VCaP (cell line): ENCODE measurements around the gene NCOA6.
"Not testable (repeated sequence)": the region's sequence is repeated elsewhere in the genome, so short reads cannot be mapped to it uniquely, and the experiment has no call there.

ENCODE experiments used
- H3K27ac ChIP-seq: fragments of 450-650 bp; 2 replicates; pipeline ENCODE4 v1.5.1; 2017
- TF ChIP-seq, protein P1 (sequence below): fragments of 450-650 bp; conservative IDR thresholded peaks from 2 replicates; pipeline ENCODE4 v1.5.1; 2017; ENCODE audit warnings: mild to moderate bottlenecking, moderate library complexity

Gene NCOA6

DNA sequence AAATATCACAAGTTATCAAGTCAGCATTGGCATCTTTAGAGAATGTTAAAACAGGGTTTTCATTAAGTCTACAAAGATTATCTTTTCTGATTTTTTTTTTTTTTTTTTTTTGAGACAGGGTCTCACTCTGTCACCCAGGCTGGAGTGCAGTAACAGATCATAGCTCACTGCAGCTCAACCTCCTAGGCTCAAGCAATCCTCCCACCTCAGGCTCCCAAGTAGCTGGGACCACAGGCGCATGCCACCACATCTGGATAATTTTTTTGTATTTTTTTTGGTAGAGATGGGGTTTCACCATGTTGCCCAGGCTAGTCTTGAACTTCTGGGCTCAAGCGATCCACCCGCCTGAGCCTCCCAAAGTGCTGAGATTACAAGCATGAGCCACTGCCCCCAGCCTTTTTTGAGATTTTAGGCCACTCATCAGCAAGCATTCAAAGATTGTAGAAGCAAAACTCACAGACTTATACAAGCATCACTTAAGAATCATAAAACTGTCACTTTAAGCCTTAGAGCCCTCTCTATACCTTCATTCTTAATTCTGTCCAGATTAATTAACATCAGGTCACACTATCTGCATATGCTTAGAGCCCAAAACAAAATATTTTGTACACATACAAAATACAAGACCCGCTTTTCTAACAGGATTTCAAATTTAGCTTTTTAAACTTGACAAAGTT, 32.6 kb downstream of the NCOA6 start:
- TF ChIP-seq, protein P1, sequence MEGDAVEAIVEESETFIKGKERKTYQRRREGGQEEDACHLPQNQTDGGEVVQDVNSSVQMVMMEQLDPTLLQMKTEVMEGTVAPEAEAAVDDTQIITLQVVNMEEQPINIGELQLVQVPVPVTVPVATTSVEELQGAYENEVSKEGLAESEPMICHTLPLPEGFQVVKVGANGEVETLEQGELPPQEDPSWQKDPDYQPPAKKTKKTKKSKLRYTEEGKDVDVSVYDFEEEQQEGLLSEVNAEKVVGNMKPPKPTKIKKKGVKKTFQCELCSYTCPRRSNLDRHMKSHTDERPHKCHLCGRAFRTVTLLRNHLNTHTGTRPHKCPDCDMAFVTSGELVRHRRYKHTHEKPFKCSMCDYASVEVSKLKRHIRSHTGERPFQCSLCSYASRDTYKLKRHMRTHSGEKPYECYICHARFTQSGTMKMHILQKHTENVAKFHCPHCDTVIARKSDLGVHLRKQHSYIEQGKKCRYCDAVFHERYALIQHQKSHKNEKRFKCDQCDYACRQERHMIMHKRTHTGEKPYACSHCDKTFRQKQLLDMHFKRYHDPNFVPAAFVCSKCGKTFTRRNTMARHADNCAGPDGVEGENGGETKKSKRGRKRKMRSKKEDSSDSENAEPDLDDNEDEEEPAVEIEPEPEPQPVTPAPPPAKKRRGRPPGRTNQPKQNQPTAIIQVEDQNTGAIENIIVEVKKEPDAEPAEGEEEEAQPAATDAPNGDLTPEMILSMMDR: no peak
- H3K27ac ChIP-seq: peak overlapping the region; percentile 71

DNA sequence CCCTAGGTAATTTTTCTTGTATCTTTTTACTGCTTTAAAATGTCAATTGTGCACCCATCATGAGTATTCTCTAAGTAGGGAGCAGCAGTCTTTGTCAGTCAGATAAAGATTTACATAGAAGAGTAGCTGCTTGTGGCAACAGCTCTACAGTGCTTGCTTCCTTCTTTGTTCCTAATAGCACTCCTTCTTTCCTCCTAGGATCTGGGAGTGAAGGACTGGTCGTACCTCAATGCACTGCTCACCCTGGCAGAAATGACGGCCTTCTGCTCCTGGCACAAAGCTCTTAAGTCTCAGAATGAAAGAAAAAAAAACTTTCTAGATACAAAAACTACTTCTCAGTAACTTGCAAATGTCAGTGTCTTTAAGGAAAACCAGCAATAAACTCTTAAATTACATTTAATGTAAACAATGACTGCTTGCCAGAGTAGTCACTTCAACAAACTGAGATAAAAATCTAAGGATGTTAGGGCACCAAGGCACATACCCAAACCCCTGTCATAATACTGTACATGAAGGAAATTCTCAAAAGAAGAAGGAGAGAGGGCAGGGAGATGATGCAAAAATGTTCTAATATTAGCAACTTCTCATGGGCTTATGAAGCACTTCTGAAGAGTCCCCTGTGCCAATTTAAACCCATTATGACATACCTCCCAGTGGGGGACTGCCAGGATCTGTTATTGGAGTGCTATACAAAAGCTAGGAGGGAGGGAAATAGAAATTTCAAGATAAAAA, 34.0 kb downstream of the NCOA6 start:
- TF ChIP-seq, protein P1: no peak
- peak overlapping the region; percentile 71 for H3K27ac ChIP-seq

DNA sequence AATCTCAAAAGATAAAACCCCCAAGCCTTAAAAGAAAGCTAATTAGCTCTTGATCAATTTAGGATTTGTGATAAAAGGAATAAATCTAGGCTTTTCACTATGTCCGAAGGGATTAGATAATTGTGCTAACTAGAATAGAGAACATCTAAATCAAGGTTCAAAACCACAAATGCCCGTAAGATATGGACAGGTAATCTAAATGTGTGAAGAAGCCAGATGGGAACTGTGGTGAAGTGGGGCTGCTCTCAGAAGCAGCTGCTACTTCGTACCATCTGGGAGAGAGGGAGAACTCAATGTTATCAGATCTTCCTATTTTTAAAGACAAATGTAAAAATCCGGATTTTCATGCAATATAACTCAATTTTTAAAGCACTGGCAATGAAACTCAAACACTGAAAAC, 44.2 kb downstream of the NCOA6 start:
- no peak overlapping the region for H3K27ac ChIP-seq
- TF ChIP-seq, protein P1: no peak

DNA sequence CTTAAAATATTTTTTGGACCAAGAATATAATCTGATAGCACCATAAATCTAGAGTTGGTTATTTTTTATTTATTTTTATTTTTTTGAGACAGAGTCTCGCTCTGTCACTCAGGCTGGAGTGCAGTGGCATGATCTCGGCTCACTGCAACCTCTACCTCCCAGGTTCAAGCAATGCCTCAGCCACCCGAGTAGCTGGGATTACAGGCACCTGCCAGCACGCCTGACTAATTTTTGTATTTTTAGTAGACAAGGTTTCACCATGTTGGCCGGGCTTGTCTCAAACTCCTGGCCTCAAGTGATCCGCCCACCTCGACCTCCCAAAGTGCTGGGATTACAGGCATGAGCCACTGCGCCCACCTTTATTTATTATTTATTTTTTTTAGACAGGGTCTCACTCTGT, 45.2 kb downstream of the NCOA6 start:
- not testable (repeated sequence) for H3K27ac ChIP-seq

DNA sequence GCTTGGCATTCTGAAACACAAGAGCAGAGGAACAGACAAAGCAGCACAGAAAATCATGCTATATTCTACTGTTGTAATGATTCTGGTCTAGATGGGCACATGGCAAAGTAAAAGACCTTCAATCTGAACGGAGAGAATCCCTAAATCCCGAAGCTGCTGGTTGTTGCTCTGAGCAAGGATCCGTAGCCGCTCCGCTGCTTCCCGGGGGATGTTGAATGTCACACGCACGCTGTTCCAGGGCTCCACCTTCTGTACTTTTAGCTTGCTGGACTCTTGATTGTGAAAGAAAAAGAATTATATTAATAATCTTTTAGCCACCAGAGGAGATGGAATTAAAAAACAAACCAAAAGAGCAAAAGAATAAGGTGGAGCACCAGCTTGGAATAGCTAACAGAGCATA, 49.3 kb downstream of the NCOA6 start:
- H3K27ac ChIP-seq: no peak overlapping the region
- TF ChIP-seq, protein P1: no peak

DNA sequence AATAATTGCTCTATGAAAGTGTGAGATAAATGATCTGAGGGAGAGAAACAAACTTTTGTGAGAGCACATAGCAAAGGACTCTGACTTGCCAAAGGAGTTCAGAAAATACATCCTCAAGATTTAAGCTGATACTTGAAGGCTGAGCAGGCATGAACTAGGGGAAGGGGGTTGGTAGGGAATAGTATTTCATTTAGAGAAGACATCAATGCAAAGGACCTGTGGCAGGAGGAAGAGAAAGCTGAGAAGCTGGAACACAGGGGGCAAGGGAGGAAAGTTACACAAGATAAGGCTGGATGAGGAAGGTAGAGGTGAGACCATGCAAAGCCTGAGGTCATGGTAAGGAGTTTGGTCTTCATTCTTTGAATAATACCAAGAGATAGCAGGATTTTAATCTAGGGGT, 50.6 kb downstream of the NCOA6 start:
- TF ChIP-seq, protein P1: no peak
- H3K27ac ChIP-seq: no peak overlapping the region

DNA sequence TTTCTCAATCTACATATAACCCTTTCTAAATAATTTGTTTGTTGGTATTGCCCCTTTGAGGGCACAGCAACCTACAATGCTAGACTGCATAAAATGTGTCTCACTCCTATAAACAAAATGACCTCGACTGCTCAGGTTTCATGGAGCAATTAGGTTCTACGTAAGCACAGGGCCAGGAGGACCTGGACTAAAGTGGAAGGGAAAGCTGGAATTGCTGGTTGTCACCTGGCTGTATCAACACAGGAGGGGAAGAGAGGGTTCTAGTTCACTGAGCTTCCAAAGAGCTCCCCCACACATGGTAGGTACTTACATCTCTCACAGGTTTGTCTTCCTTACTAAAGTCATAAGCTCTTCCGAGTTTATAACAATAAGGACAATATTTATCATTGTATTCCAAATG, 51.0 kb downstream of the NCOA6 start:
- TF ChIP-seq, protein P1: no peak
- H3K27ac ChIP-seq: no peak overlapping the region

DNA sequence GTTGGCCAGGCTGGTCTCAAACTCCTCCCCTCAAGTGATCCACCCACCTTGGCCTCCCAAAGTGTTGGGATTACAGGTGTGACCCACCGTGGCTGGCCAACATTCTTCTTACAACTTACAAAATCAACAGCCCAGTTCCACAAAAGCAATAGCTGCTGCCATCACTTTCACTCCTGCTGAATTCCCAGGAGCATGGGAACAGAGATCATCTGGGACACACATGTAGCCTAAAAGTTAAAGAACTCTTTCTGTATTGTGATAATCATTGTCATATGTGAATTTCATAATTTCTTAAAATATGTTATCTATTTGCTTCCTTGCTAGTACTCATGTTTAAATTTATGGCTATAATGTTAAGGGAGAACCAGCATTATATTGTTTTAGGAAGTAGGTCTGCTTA, 51.7 kb downstream of the NCOA6 start:
- TF ChIP-seq, protein P1: no peak
- H3K27ac ChIP-seq: peak overlapping the region; percentile 32; the same call in 1 of the 2 replicates
